ENCODE measurements around the gene MAPK8IP3. TPM values are rescaled to one million over a fixed set of nuclear protein-coding genes. Genes with fewer than 3 reads are reported as not detected.
A peak's percentile ranks its signal among the peaks of the same experiment; 100 is the strongest.

Gene MAPK8IP3
- total and polyA plus RNA-seq, 9 of the 15 experiments (the other 6 are each of a cell fraction or from before 2014, with no cell fraction given) = 0.17 to 58.7 (median 16.7) TPM

GRCh38 chr16:1762879-1763520 is 57.0 kb downstream of the MAPK8IP3 start (continued):
- TF ChIP-seq RBM22 (IDR thresholded peaks at IDR 0.05; ENCODE audit: low read depth, low read length, poor library complexity, severe bottlenecking) (peak; percentile 40), NFYB (IDR thresholded peaks at IDR 0.05; ENCODE audit: extremely low read depth, insufficient read length) (no peak), ATF1 (CRISPR knock-in tag; IDR thresholded peaks at IDR 0.05) (no peak), ATF1 (tag; IDR thresholded peaks at IDR 0.05) (no peak), RBFOX2 (IDR thresholded peaks at IDR 0.05; ENCODE audit: low read depth, low read length) (0 out of 2 replicates have a peak, but pooled peaks have one; percentile 7)
- TF ChIP-seq, protein P1, sequence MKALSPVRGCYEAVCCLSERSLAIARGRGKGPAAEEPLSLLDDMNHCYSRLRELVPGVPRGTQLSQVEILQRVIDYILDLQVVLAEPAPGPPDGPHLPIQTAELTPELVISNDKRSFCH (CRISPR knock-in tag; IDR thresholded peaks at IDR 0.05) = no peak
- TF ChIP-seq, protein P1 (tag; IDR thresholded peaks at IDR 0.05) = no peak
- TF ChIP-seq, protein P2, sequence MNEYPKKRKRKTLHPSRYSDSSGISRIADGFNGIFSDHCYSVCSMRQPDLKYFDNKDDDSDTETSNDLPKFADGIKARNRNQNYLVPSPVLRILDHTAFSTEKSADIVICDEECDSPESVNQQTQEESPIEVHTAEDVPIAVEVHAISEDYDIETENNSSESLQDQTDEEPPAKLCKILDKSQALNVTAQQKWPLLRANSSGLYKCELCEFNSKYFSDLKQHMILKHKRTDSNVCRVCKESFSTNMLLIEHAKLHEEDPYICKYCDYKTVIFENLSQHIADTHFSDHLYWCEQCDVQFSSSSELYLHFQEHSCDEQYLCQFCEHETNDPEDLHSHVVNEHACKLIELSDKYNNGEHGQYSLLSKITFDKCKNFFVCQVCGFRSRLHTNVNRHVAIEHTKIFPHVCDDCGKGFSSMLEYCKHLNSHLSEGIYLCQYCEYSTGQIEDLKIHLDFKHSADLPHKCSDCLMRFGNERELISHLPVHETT (CRISPR knock-in tag; conservative IDR thresholded peaks at IDR 0.05 in 1 of 2, IDR thresholded peaks at IDR 0.05 in 1 of 2) = no peak
